ENCODE results near the gene HERPUD1.

HERPUD1 gene

GRCh38 chr16:56985288-56985961 lies 53.5 kb downstream of the HERPUD1 start:
- ChIA-PET CTCF (interaction anchor here (0.6 to 0.9 kb wide), 5 partner anchors 13 to 437 kb away, joined by 3 to 4 read pairs (median 3); no protein-coding TSS in a partner anchor), POLR2A (no interaction called here)
- H3K4me1 ChIP-seq (ENCODE audit: control insufficient read depth, insufficient read depth, low read length): peaks cover 4% of the 10 kb centered on the region; the same call in 1 of the 2 replicates
- no peaks in the 10 kb centered on the region for H3K9me3 ChIP-seq (ENCODE audit: control insufficient read depth, insufficient read depth, low read depth, low read length)
- H3K36me3 ChIP-seq (ENCODE audit: control insufficient read depth in 2 of 2, insufficient read depth in 1 of 2, low read length in 2 of 2): no peaks in the 10 kb centered on the region
- no peak overlapping the region for H3K27ac ChIP-seq (ENCODE audit: extremely low read depth, low read depth, low read length)
- no peak overlapping the region for H3K4me3 ChIP-seq (ENCODE audit: low read depth, low read length)
- TF ChIP-seq KLF16 (tag by site-specific recombination; IDR thresholded peaks at IDR 0.05): no peak
- TF ChIP-seq ZBTB1 (tag by site-specific recombination; IDR thresholded peaks at IDR 0.05): no peak
- TF ChIP-seq INSM2 (tag by site-specific recombination; IDR thresholded peaks at IDR 0.05): no peak
- no peak for TF ChIP-seq ZNF302 (tag by site-specific recombination; IDR thresholded peaks at IDR 0.05; ENCODE audit: low read depth)
- TF ChIP-seq ZNF571 (tag by site-specific recombination; IDR thresholded peaks at IDR 0.05): no peak
- TF ChIP-seq BCL11A (tag by site-specific recombination; IDR thresholded peaks at IDR 0.05; ENCODE audit: low read depth): no peak
- TF ChIP-seq, protein P1, sequence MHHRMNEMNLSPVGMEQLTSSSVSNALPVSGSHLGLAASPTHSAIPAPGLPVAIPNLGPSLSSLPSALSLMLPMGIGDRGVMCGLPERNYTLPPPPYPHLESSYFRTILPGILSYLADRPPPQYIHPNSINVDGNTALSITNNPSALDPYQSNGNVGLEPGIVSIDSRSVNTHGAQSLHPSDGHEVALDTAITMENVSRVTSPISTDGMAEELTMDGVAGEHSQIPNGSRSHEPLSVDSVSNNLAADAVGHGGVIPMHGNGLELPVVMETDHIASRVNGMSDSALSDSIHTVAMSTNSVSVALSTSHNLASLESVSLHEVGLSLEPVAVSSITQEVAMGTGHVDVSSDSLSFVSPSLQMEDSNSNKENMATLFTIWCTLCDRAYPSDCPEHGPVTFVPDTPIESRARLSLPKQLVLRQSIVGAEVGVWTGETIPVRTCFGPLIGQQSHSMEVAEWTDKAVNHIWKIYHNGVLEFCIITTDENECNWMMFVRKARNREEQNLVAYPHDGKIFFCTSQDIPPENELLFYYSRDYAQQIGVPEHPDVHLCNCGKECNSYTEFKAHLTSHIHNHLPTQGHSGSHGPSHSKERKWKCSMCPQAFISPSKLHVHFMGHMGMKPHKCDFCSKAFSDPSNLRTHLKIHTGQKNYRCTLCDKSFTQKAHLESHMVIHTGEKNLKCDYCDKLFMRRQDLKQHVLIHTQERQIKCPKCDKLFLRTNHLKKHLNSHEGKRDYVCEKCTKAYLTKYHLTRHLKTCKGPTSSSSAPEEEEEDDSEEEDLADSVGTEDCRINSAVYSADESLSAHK (tag by site-specific recombination; IDR thresholded peaks at IDR 0.05): no peak
- no peak for TF ChIP-seq ZFP41 (tag by site-specific recombination; IDR thresholded peaks at IDR 0.05; ENCODE audit: borderline replicate concordance)
- TF ChIP-seq ZNF404 (tag by site-specific recombination; IDR thresholded peaks at IDR 0.05): no peak
- no peak for TF ChIP-seq ATF2 (tag by site-specific recombination; IDR thresholded peaks at IDR 0.05; ENCODE audit: low read depth)
- no peak for TF ChIP-seq YY2 (tag by site-specific recombination; IDR thresholded peaks at IDR 0.05)
- peak; percentile 35; the same call in 1 of the 2 replicates for TF ChIP-seq ZEB2 (tag by site-specific recombination; IDR thresholded peaks at IDR 0.05)
- no peak for TF ChIP-seq ZNF624 (tag by site-specific recombination; IDR thresholded peaks at IDR 0.05)
- TF ChIP-seq ZNF10 (tag by site-specific recombination; IDR thresholded peaks at IDR 0.05): no peak
- no peak for TF ChIP-seq ZNF157 (tag by site-specific recombination; IDR thresholded peaks at IDR 0.05)
- TF ChIP-seq ZSCAN4 (tag by site-specific recombination; IDR thresholded peaks at IDR 0.05): no peak
- TF ChIP-seq, protein P2, sequence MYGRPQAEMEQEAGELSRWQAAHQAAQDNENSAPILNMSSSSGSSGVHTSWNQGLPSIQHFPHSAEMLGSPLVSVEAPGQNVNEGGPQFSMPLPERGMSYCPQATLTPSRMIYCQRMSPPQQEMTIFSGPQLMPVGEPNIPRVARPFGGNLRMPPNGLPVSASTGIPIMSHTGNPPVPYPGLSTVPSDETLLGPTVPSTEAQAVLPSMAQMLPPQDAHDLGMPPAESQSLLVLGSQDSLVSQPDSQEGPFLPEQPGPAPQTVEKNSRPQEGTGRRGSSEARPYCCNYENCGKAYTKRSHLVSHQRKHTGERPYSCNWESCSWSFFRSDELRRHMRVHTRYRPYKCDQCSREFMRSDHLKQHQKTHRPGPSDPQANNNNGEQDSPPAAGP (tag by site-specific recombination; IDR thresholded peaks at IDR 0.05): peak; percentile 65; the same call in 1 of the 2 replicates
- TF ChIP-seq TSHZ1 (tag by site-specific recombination; IDR thresholded peaks at IDR 0.05; ENCODE audit: borderline replicate concordance): no peak
- no peak for TF ChIP-seq GFI1B (tag by site-specific recombination; IDR thresholded peaks at IDR 0.05)
- no peak for TF ChIP-seq ZNF514 (tag by site-specific recombination; IDR thresholded peaks at IDR 0.05)
- TF ChIP-seq ZNF610 (tag by site-specific recombination; IDR thresholded peaks at IDR 0.05; ENCODE audit: borderline replicate concordance): no peak
- TF ChIP-seq YY1 (tag by site-specific recombination; IDR thresholded peaks at IDR 0.05): no peak
- no peak for TF ChIP-seq ZSCAN30 (tag by site-specific recombination; IDR thresholded peaks at IDR 0.05)
- peak; percentile 38; the same call in 1 of the 2 replicates for TF ChIP-seq ZNF600 (tag by site-specific recombination; IDR thresholded peaks at IDR 0.05)
- peak; percentile 70; the same call in 1 of the 2 replicates for TF ChIP-seq ZNF335 (tag by site-specific recombination; conservative IDR thresholded peaks at IDR 0.05)
- no peak for TF ChIP-seq ZNF146 (tag by site-specific recombination; IDR thresholded peaks at IDR 0.05)
- no peak for TF ChIP-seq ZNF266 (tag by site-specific recombination; IDR thresholded peaks at IDR 0.05; ENCODE audit: low read depth)

All from HEK293 (cell line).